NCI-H2081 treated with DMSO at 0.1 percent for 48 hours (cell line): ENCODE data around the gene CLSTN2.
A peak's percentile ranks its signal among the peaks of the same experiment; 100 is the strongest.

Experiments used
- DNase-seq: peaks from one replicate; lab custom pipeline; 2025; lab: John Stamatoyannopoulos, UW

The CLSTN2 gene

GRCh38 chr3:140187028-140187427 is 252.0 kb downstream of the CLSTN2 start:
- DNase-seq: no peak

DNA sequence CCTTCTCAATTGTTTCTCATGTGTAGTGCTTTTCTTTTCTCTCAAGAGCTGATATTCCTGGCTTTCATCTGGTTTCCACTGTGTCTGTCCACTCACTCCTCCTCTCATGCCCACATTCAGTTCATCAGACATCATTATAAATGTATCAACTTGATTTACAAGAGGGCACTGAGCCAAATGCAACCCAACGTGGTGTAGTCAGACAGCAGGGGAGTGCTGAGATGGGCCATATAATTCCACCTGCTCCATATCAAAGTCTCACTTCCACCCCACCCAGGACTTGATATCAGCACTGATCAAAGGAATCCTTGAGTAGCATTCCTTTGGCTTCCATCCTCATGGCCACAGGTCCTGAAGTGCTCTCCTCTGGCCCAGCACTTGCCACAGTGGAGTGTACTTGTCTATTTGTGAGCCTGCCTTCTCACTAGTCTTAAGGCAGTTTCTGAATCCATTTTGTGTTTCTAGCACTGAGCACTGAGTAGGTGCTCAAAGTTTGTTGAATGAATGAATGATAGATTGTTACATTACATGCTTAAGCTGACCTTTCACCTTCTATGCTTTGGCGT is 252.8 kb downstream of the CLSTN2 start:
- DNase-seq: no peak

GRCh38 chr3:140188285-140188684 is 253.3 kb downstream of the CLSTN2 start:
- DNase-seq: no peak

GRCh38 chr3:140189267-140189666 is 254.3 kb downstream of the CLSTN2 start:
- DNase-seq: no peak

GRCh38 chr3:140189976-140190375 is 255.0 kb downstream of the CLSTN2 start:
- no peak for DNase-seq

- DNase-seq: no peak
Observed at GRCh38 chr3:140196970-140197369, 262.0 kb downstream of the CLSTN2 start.

- DNase-seq: no peak
Observed at GRCh38 chr3:140198242-140198641, 263.3 kb downstream of the CLSTN2 start.

- no peak for DNase-seq
Observed at GRCh38 chr3:140199008-140199407, 264.0 kb downstream of the CLSTN2 start.

- DNase-seq: peak; percentile 79
Observed at GRCh38 chr3:140199743-140200142, 264.8 kb downstream of the CLSTN2 start.

- peak; percentile 95 for DNase-seq
Observed at GRCh38 chr3:140203510-140203909, 268.5 kb downstream of the CLSTN2 start.

- DNase-seq: no peak
Observed at GRCh38 chr3:140204271-140204984, 269.4 kb downstream of the CLSTN2 start.

DNA sequence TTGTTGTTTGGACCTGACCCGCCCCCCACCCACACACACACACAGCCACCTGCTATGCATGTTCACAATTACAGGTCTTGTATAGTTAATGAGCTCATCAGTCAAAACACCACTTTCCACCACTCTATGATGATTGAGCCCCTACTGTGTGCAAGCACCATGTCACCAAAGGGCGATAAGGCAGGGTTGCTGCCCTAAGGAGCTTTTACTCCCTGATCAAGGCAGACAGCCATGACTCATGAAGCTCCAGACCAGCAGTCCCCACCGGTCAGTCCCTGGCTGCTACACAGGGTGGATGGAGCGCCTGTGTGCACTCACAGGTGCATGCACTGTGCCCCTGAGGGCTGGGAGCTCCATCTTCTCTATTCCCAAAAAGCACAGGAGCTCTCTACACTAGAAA is 270.6 kb downstream of the CLSTN2 start:
- DNase-seq: peak; percentile 43

DNA sequence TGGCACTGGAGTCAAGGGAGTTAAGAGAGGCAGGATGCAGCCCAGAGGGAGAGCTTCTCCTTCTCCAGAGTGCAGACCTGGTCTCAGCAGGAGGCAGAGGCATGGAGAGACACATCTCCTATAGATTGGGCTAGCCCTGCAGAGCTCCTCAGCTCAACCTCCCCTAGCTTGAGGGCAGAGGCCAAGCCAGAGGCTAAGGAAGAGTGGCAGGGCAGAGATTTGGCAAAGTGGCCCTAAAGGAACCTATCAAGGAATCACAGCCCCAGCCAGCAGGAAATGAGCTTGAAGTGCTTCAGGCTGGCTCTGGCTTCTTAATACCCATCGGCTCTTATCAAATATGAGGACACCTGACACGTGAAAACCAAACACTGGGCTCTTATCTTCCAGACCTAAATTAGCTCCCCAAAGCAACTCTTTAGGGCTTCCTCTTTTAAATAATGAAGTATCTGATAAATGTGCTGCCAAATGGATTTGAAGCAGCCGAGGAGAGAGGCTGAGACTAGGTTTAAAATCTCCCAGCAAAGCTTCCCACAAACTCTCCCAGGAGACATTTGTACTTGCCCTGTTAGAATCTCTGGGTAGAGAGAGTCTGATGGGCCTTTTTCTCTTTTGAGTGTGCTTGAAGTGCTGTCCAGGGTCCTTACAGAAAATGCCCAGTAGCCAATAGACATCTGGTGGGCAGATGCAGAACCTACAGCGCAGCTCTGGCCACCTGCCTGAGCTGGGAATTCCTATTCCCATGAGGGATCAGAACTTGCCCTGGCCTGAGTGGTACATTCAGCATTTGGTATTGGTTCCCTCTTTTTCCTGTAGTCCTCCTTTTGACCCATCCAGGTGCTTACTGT is 271.4 kb downstream of the CLSTN2 start:
- no peak for DNase-seq

- DNase-seq: no peak
Observed at GRCh38 chr3:140207541-140207940, 272.6 kb downstream of the CLSTN2 start.

- DNase-seq: no peak
Observed at GRCh38 chr3:140216249-140216648, 281.3 kb downstream of the CLSTN2 start.

- no peak for DNase-seq
Observed at GRCh38 chr3:140219291-140219690, 284.3 kb downstream of the CLSTN2 start.

GRCh38 chr3:140219923-140220452 is 285.0 kb downstream of the CLSTN2 start:
- DNase-seq: no peak

- no peak for DNase-seq
Observed at GRCh38 chr3:140223197-140223596, 288.2 kb downstream of the CLSTN2 start.

DNA sequence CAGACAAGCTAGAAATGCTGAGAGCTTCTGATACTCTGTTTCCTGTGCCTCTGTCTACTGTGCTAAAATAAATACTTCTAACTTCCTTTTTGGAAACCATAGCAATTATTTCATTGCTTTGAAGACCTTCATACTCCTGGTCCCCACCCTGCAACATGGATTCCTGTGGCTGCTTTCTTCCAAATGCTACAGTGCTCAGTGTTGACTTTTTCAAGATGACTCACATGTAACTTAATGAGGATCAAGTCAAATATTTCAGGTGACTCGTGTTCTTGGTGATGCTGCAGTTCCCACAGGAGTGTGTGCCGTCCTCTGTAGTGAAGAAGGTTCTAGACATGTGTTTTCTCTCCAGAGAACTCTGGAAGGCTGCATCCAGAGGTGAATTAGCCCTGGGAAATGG is 288.6 kb downstream of the CLSTN2 start:
- no peak for DNase-seq

- no peak for DNase-seq
Observed at GRCh38 chr3:140224307-140224706, 289.3 kb downstream of the CLSTN2 start.

- no peak for DNase-seq
Observed at GRCh38 chr3:140225996-140226395, 291.0 kb downstream of the CLSTN2 start.

DNA sequence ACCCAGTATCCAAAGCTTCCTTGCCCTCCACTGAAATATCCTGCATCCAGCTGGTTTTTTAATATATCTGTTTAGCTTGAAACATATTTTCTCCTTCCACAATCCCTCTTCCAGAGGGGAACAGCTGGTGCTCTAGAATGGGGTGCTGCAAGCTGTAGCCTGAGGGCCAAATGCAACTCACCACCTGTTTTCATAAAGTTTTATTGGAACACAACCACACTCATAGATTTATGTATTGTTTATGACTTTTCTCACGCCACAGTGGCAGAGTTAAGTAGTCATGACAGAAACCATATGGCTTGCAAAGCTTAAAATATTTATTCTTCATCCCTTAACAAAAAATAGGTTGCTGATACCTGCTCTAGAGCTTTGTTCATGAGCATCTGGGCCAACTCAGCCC is 298.7 kb downstream of the CLSTN2 start:
- no peak for DNase-seq

GRCh38 chr3:140234256-140234655 is 299.3 kb downstream of the CLSTN2 start:
- DNase-seq: no peak
